MCF 10A (cell line): Measurements from ENCODE around the gene CD300H. TPM values are rescaled to one million over a fixed set of nuclear protein-coding genes. Genes with fewer than 3 reads are reported as not detected.
A peak's percentile ranks its signal among the peaks of the same experiment; 100 is the strongest.

Experiments used
- BruUV-seq: library from RNA; stranded (reverse); fragments of 400-500 nt; replicated peaks from 2 replicates; lab custom pipeline; 2021; lab: Mats Ljungman, UMichigan
- CTCF ChIA-PET: fragments of 300-600 bp; sonication (Branson Sonifier 250); formaldehyde crosslinking; extraction: SDS; loops from one replicate; lab custom pipeline; 2021; ENCODE audit warnings: antibody characterized with exemption, inconsistent platforms; lab: Yijun Ruan, JAX
- POLR2A ChIA-PET: fragments of 300-600, 350-650 bp; sonication (Branson Sonifier 250); formaldehyde crosslinking; extraction: SDS; loops from one replicate; lab custom pipeline; 2020; ENCODE audit warnings: antibody characterized with exemption, inconsistent platforms; lab: Yijun Ruan, JAX
- DNase-seq: peaks from one replicate; pipeline ENCODE4 v3.0.0-alpha.2; 2018; ENCODE audit not compliant: unreplicated experiment
- H3K27ac Mint-ChIP-seq: one replicate; pipeline ENCODE4 v1.8.0; 2022; ENCODE audit warnings: mild to moderate bottlenecking, low read depth, mixed read lengths; ENCODE audit not compliant: unreplicated experiment
- H3K27me3 Mint-ChIP-seq: one replicate; pipeline ENCODE4 v1.8.0; 2022; ENCODE audit warnings: mixed read lengths; ENCODE audit not compliant: insufficient read depth, unreplicated experiment
- H3K36me3 Mint-ChIP-seq: one replicate; pipeline ENCODE4 v1.8.0; 2022; ENCODE audit warnings: mild to moderate bottlenecking, moderate library complexity, mixed read lengths; ENCODE audit not compliant: insufficient read depth, unreplicated experiment
- H3K4me1 Mint-ChIP-seq: one replicate; pipeline ENCODE4 v1.8.0; 2022; ENCODE audit warnings: mixed read lengths; ENCODE audit not compliant: insufficient read depth, unreplicated experiment
- H3K4me3 Mint-ChIP-seq: one replicate; pipeline ENCODE4 v1.8.0; 2022; ENCODE audit warnings: mild to moderate bottlenecking, moderate library complexity, mixed read lengths; ENCODE audit not compliant: unreplicated experiment
- H3K9me3 Mint-ChIP-seq: one replicate; pipeline ENCODE4 v1.8.0; 2022; ENCODE audit warnings: mixed read lengths; ENCODE audit not compliant: unreplicated experiment
- intact Hi-C: fragments of 100-400 bp; cut with micrococcal nuclease; formaldehyde crosslinking; loops from 2 replicates; pipeline ENCODE4 v1.14.1; 2022
- total RNA-seq: library from RNA; stranded (reverse); gene quantifications from 2 replicates; pipeline ENCODE4 v1.2.3, GENCODE V29; 2022
- TF ChIP-seq, protein P1 (sequence below): fragments of 200-600 bp; IDR thresholded peaks from one replicate; pipeline ENCODE4 v1.8.0; 2022; ENCODE audit warnings: antibody characterized with exemption, mild to moderate bottlenecking; ENCODE audit not compliant: unreplicated experiment

Gene CD300H
- total RNA-seq, 1 experiment from 2014 or later, result not detected

DNA sequence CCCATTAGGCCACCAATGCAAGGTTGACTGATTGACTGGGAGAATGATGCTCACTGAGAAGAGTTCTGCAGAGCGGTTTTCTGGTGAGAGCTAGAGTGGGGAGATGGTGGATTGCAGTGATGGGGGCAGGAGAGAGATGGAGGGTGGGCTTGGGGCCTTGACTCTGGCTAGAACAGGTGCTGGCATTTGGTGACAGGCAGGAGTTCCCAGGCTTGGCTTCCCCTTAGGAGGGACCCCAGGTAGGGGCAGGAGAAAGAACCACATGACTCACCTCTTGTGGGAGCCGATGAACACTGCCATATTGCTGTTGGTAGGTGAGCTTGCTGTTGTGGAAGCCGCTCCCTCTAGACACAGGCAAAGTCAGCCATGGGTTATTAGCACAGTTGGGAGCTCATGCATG lies 44.0 kb downstream of the CD300H start:
- Mint-ChIP-seq H3K4me3 (no peak overlapping the region), H3K36me3 (no peaks in the 10 kb centered on the region), H3K9me3 (no peaks in the 10 kb centered on the region), H3K4me1 (peaks cover 5% of the 10 kb centered on the region), H3K27ac (no peak overlapping the region), H3K27me3 (peaks cover 51% of the 10 kb centered on the region)
- CTCF ChIA-PET, result interaction anchor here (1.0 kb wide), 1 partner anchor 144 kb away, joined by 3 read pairs; no protein-coding TSS in a partner anchor
- POLR2A ChIA-PET, result no interaction called here
- no TSS peak for BruUV-seq
- TF ChIP-seq, protein P1, sequence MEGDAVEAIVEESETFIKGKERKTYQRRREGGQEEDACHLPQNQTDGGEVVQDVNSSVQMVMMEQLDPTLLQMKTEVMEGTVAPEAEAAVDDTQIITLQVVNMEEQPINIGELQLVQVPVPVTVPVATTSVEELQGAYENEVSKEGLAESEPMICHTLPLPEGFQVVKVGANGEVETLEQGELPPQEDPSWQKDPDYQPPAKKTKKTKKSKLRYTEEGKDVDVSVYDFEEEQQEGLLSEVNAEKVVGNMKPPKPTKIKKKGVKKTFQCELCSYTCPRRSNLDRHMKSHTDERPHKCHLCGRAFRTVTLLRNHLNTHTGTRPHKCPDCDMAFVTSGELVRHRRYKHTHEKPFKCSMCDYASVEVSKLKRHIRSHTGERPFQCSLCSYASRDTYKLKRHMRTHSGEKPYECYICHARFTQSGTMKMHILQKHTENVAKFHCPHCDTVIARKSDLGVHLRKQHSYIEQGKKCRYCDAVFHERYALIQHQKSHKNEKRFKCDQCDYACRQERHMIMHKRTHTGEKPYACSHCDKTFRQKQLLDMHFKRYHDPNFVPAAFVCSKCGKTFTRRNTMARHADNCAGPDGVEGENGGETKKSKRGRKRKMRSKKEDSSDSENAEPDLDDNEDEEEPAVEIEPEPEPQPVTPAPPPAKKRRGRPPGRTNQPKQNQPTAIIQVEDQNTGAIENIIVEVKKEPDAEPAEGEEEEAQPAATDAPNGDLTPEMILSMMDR, result no peak
- DNase-seq, result no peak
- intact Hi-C loops, result no loop called here

DNA sequence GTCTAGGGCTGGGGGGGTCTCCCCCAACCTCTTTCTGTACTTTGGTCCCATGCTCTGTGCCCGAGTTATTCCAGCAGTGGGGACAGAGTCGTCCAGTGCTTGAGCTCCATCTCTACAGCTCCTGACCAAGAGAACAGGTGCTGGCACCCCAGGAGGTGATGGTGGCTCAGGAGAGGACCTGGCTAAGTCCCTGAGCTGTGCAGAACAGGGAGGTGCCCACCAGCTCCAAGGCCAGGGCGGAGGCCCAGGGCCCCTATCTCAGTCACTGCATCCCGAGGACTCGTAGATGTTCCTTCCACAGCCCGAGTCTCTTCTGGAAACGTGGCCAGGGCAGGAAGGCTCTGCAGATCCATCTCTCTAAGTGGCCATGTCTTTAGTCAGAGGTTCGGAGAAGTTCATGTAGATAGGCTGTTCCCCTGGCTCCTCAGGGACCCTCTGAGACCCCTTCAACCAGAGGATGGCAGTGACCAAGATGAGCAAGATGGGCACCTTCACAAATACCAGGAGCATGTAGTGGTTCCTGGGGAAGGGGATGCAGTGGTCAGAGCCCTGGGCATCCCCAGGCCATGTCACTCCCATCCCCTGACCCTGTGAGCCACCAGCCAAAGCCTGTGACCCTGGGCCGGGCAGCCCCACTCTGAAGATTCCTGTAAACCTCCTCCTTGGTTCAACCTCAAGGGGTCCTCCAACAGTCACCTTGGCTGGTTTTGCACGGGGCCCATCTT lies 44.8 kb downstream of the CD300H start:
- POLR2A ChIA-PET, result interaction anchor here (0.6 kb wide), 1 partner anchor 167 kb away, joined by 4 read pairs; no protein-coding TSS in a partner anchor

DNA sequence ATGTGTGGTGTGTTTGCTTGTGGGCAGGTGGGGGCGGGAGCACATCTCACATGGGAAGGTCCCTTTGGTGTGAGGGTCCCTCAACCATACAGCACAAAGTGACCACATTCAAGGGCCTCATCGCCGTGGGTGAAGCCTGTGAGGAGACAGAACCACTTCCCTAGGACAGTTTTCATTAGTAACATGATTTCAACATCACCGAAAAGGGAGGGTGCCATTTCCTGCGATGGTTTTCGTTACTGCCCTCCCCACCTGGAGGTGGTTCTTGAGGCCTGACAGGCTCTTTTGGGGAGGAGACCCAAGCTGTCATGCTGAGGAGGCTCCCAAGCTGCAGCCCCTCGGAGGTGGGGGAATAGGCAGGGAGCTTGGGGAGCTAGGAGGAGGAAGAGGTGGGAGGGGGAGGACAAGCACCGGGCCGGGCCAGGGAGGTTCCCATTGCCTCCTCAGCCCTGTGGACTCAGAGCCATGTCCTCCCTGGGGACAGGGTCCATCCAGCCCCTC lies 45.6 kb downstream of the CD300H start:
- Mint-ChIP-seq H3K27ac (no peak overlapping the region), H3K36me3 (no peaks in the 10 kb centered on the region), H3K9me3 (no peaks in the 10 kb centered on the region), H3K4me1 (peaks cover 5% of the 10 kb centered on the region), H3K27me3 (peaks cover 41% of the 10 kb centered on the region), H3K4me3 (no peak overlapping the region)
- POLR2A ChIA-PET, result interaction anchor here (0.6 kb wide), 1 partner anchor 168 kb away, joined by 4 read pairs; no protein-coding TSS in a partner anchor
- CTCF ChIA-PET, result interaction anchor here (0.6 to 1.8 kb wide), 2 partner anchors 10 to 18 kb away, joined by 3 to 4 read pairs; no protein-coding TSS in a partner anchor
- intact Hi-C loops, result no loop called here
- TF ChIP-seq, protein P1, result no peak
- no TSS peak for BruUV-seq
- DNase-seq, result no peak

More for the DNA sequence above, 44.8 kb downstream of the CD300H start:
- H3K4me3 Mint-ChIP-seq, result no peak overlapping the region
- H3K27ac Mint-ChIP-seq, result no peak overlapping the region
- no peaks in the 10 kb centered on the region for H3K36me3 Mint-ChIP-seq
- no peak for DNase-seq
- BruUV-seq, result no TSS peak
- H3K9me3 Mint-ChIP-seq, result no peaks in the 10 kb centered on the region
- H3K4me1 Mint-ChIP-seq, result peaks cover 5% of the 10 kb centered on the region
- TF ChIP-seq, protein P1, result no peak
- peaks cover 46% of the 10 kb centered on the region for H3K27me3 Mint-ChIP-seq
- intact Hi-C loops, result no loop called here
- CTCF ChIA-PET, result interaction anchor here (1.0 kb wide), 1 partner anchor 143 kb away, joined by 3 read pairs; no protein-coding TSS in a partner anchor

DNA sequence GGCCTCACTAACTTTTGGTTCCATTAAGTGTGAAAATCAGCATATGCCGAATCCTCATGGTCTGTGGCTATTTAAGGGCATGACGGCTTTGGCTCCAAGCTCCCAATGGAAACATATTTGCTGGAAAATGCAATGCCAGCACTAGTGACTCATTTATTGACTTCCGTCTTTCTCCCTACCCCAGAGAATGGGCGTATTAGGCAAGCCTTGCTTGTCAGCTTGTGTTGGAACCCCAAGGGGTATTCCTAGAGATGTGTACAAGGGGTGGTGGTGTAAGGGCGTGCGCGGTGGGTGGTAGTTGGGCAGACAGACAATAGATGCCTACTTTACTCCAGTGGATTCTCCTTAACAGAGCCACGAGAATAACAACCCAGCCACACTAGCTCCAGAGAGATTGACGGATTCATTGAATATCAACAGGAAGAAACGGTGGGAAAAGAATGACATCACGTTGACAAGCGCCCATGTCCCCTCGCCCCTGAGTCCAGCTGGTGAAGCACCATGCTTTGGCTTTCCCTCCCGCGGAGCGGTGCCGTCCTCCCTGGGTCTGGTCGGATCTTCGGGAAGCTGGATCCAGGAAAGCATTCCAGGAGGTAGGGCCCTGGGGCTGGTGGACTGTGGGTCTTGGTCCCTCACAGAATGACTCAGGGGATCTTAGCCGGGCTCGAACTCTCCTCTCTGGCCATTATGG lies 46.4 kb downstream of the CD300H start:
- CTCF ChIA-PET, result interaction anchor here (1.8 kb wide), 1 partner anchor 11 kb away, joined by 4 read pairs; no protein-coding TSS in a partner anchor
- no TSS peak for BruUV-seq
- no peak overlapping the region for H3K4me3 Mint-ChIP-seq
- H3K36me3 Mint-ChIP-seq, result no peaks in the 10 kb centered on the region
- TF ChIP-seq, protein P1, result no peak
- no peaks in the 10 kb centered on the region for H3K9me3 Mint-ChIP-seq
- peaks cover 5% of the 10 kb centered on the region for H3K4me1 Mint-ChIP-seq
- peaks cover 36% of the 10 kb centered on the region for H3K27me3 Mint-ChIP-seq
- intact Hi-C loops, result no loop called here
- peak; percentile 79 for DNase-seq
- no peak overlapping the region for H3K27ac Mint-ChIP-seq
- POLR2A ChIA-PET, result interaction anchor here (0.9 to 1.2 kb wide), 2 partner anchors 9 to 47 kb away, joined by 3 to 5 read pairs; partner anchors contain the start of gene CD300H
